Measurements from ENCODE around the gene NDUFV3. TPM values are rescaled to one million over a fixed set of nuclear protein-coding genes. Genes with fewer than 3 reads are reported as not detected.

NDUFV3 gene
- polyA plus RNA-seq, 1 donor from 2014 or later: 22.7 TPM

DNA sequence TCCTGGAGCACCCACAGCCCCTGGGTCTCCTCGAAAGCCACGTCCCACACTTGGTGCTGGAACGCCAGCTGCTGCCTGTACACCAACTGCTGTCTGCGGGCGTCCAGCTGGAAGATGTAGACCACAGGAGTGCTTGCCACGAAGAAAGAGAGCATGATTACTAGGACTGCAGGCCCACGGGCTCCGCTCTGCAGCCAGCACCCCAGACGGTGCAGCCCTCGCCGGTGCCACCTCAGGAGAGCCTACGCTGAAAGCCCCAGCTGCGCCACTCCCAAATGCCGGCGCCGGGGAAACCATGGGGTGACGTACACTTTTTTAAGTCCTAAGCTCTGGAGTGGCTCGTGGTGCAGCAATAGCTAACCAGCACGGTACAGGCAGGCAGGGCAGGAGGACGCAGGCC, 39.5 kb upstream of the NDUFV3 start:
- Histone ChIP-seq H2AFZ (ENCODE audit: low read depth, low read length) (no peak overlapping the region), H3K9ac (ENCODE audit: low read length) (no peak overlapping the region), H4K20me1 (ENCODE audit: insufficient read depth) (no peaks in the 10 kb centered on the region), H3K4me2 (ENCODE audit: low read length) (no peak overlapping the region), H3K27me3 (ENCODE audit: insufficient read depth, low read depth, low read length) (no peaks in the 10 kb centered on the region), H3K79me2 (replicated peaks; ENCODE audit: insufficient read depth, low read length) (no peaks in the 10 kb centered on the region), H3K9me3 (ENCODE audit: low read length) (no peaks in the 10 kb centered on the region), H3K27ac (ENCODE audit: low read length) (no peak overlapping the region), H3K9me2 (ENCODE audit: insufficient read depth, low read length) (no peaks in the 10 kb centered on the region), H3K36me3 (ENCODE audit: insufficient read depth, low read length) (peaks cover 8% of the 10 kb centered on the region), H3F3A (ENCODE audit: insufficient read depth, low read length, poor library complexity, severe bottlenecking) (no peaks in the 10 kb centered on the region), H3K4me3 (ENCODE audit: low read length) (no peak overlapping the region)
- TF ChIP-seq EZH2 (IDR thresholded peaks at IDR 0.05; ENCODE audit: borderline replicate concordance, insufficient read depth, low read length, poor library complexity, severe bottlenecking) (no peak), MXI1 (conservative IDR thresholded peaks at IDR 0.05; ENCODE audit: poor library complexity, severe bottlenecking) (no peak), EP300 (conservative IDR thresholded peaks at IDR 0.05; ENCODE audit: poor library complexity, severe bottlenecking) (no peak), REST (IDR thresholded peaks at IDR 0.05; ENCODE audit: borderline replicate concordance) (no peak), RAD21 (conservative IDR thresholded peaks at IDR 0.05) (no peak), TAF1 (IDR thresholded peaks at IDR 0.05; ENCODE audit: low read depth) (no peak), CTCF (IDR thresholded peaks at IDR 0.05; ENCODE audit: poor library complexity, severe bottlenecking) (no peak), SMC3 (conservative IDR thresholded peaks at IDR 0.05; ENCODE audit: poor library complexity) (no peak), POLR2AphosphoS5 (IDR thresholded peaks at IDR 0.05) (no peak)

DNA sequence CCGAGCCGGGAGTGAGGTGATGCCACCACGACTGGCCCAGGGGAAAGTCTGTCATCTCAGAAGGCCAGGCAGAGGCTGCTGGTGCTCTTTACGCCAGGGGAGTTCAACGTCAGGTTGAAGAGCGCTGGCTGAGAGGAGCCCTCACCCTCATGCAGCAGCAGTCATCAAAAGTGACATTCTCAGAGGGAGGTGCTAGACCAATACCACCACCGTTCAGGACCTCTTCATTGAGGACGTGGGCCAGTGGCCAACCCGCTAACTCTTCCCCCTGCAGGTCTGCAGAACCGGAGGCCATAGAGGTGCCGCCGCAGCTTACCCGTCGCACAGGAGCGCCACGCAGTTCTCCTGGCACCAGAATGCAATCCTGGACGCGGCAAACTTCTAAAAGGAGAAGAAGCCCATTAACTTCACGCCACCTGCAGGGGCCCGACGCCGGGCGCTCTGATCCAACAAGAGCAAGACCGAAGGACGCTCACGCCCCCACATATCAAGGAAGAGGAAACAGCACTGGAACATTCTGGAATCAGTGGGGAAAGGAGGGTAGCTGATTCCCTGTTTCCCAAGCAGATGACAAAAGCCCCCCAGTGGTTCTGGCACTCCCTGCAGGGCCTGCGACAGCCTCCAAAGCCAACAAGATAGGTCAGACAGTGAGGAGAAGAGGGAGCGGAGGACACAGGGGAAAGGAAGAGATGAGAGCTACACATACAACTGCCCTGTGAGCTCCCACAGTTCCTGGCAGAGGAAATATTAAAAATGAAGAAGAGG, 38.7 kb upstream of the NDUFV3 start:
- Histone ChIP-seq H3K27me3 (ENCODE audit: insufficient read depth, low read depth, low read length) (no peaks in the 10 kb centered on the region), H3K4me2 (ENCODE audit: low read length) (no peak overlapping the region), H3K9ac (ENCODE audit: low read length) (no peak overlapping the region), H3K79me2 (replicated peaks; ENCODE audit: insufficient read depth, low read length) (no peaks in the 10 kb centered on the region), H4K20me1 (ENCODE audit: insufficient read depth) (no peaks in the 10 kb centered on the region), H3K27ac (ENCODE audit: low read length) (no peak overlapping the region), H3F3A (ENCODE audit: insufficient read depth, low read length, poor library complexity, severe bottlenecking) (no peaks in the 10 kb centered on the region), H3K4me3 (ENCODE audit: low read length) (no peak overlapping the region), H3K36me3 (ENCODE audit: insufficient read depth, low read length) (peaks cover 8% of the 10 kb centered on the region), H3K9me3 (ENCODE audit: low read length) (no peaks in the 10 kb centered on the region), H3K9me2 (ENCODE audit: insufficient read depth, low read length) (no peaks in the 10 kb centered on the region), H2AFZ (ENCODE audit: low read depth, low read length) (no peak overlapping the region)
- TF ChIP-seq TAF1 (IDR thresholded peaks at IDR 0.05; ENCODE audit: low read depth) (no peak), POLR2AphosphoS5 (IDR thresholded peaks at IDR 0.05) (no peak), EP300 (conservative IDR thresholded peaks at IDR 0.05; ENCODE audit: poor library complexity, severe bottlenecking) (no peak), SMC3 (conservative IDR thresholded peaks at IDR 0.05; ENCODE audit: poor library complexity) (no peak), CTCF (IDR thresholded peaks at IDR 0.05; ENCODE audit: poor library complexity, severe bottlenecking) (no peak), EZH2 (IDR thresholded peaks at IDR 0.05; ENCODE audit: borderline replicate concordance, insufficient read depth, low read length, poor library complexity, severe bottlenecking) (no peak), RAD21 (conservative IDR thresholded peaks at IDR 0.05) (no peak), REST (IDR thresholded peaks at IDR 0.05; ENCODE audit: borderline replicate concordance) (no peak), MXI1 (conservative IDR thresholded peaks at IDR 0.05; ENCODE audit: poor library complexity, severe bottlenecking) (no peak)

Data from neural cell (in vitro differentiated cells).